Thymus (tissue), 14 donors: ENCODE data around the gene ZC2HC1C. TPM values are rescaled to one million over a fixed set of nuclear protein-coding genes. Genes with fewer than 3 reads are reported as not detected.

Source experiments
- DNase-seq, 9 donors: peaks; one replicate each; pipeline ENCODE4 v3.0.0-alpha.2; 2013; ENCODE audit warnings: low spot score in 9 of 9, low read depth in 6 of 9, missing footprints in 1 of 9
- H3K27ac ChIP-seq, 2 donors: one replicate each; pipeline ENCODE4 v1.5.1; 2013; ENCODE audit warnings: control low read depth in 1 of 2, low read depth in 1 of 2, low read length in 1 of 2, mild to moderate bottlenecking in 1 of 2, moderate library complexity in 1 of 2
- H3K27me3 ChIP-seq, 2 donors: one replicate each; pipeline ENCODE4 v1.5.1; 2013; ENCODE audit warnings: low read length in 1 of 2; ENCODE audit not compliant: control insufficient read depth in 2 of 2, insufficient read depth in 1 of 2
- H3K36me3 ChIP-seq, 2 donors: one replicate each; pipeline ENCODE4 v1.5.1; 2013; ENCODE audit warnings: low read length in 1 of 2, mild to moderate bottlenecking in 1 of 2, moderate library complexity in 1 of 2; ENCODE audit not compliant: control insufficient read depth in 2 of 2, insufficient read depth in 2 of 2
- H3K4me1 ChIP-seq, 2 donors: one replicate each; pipeline ENCODE4 v1.5.1; 2013; ENCODE audit warnings: low read length in 2 of 2; ENCODE audit not compliant: control insufficient read depth in 2 of 2, insufficient read depth in 2 of 2
- H3K4me3 ChIP-seq, 2 donors: one replicate each; pipeline ENCODE4 v1.5.1; 2013; ENCODE audit warnings: low read length in 2 of 2, control low read depth in 1 of 2, mild to moderate bottlenecking in 1 of 2
- H3K9me3 ChIP-seq, 2 donors: one replicate each; pipeline ENCODE4 v1.5.1; 2013; ENCODE audit warnings: low read length in 1 of 2, mild to moderate bottlenecking in 1 of 2; ENCODE audit not compliant: control insufficient read depth in 2 of 2, insufficient read depth in 1 of 2
- WGBS: extraction: QIAGEN DNeasy Blood & Tissue Kit; methylation state at CpG from one replicate; pipeline ENCODE4 v1.1.7; 2013; 5-methylcytosine and 5-hydroxymethylcytosine counted together
- long read RNA-seq, 10 donors: transcript quantifications; one replicate each; lab custom pipeline, GENCODE V29; 2026
- polyA plus RNA-seq: library from polyadenylated mRNA; stranded (reverse); fragments of 200-250 nt; gene quantifications from one replicate; pipeline ENCODE4 v1.2.3, GENCODE V29; 2013
- total RNA-seq: library from RNA; stranded (reverse); fragments of 120-200 nt; gene quantifications from one replicate; pipeline ENCODE4 v1.2.4, GENCODE V29; 2013
- donor health status: healthy.

The ZC2HC1C gene, protein sequence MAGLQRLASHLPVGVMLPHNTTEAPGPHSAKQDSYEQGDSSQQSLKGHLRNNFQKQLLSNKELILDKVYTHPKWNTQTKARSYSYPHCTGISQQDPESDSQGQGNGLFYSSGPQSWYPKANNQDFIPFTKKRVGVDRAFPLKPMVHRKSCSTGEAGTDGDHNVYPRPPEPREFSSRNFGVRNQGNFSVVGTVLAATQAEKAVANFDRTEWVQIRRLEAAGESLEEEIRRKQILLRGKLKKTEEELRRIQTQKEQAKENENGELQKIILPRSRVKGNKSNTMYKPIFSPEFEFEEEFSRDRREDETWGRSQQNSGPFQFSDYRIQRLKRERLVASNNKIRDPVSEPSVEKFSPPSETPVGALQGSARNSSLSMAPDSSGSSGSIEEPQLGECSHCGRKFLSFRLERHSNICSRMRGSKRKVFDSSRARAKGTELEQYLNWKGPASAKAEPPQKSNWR
- total RNA-seq, result 1.7 TPM
- polyA plus RNA-seq, result 7.2 TPM
- long read RNA-seq, donor 1, result 0 reads
- long read RNA-seq, donor 2, result 0 reads
- long read RNA-seq, donor 3, result 0 reads
- long read RNA-seq, donor 4, result 0 reads
- long read RNA-seq, donor 5, partial matches to known transcripts, result 7 of 8 reads
- long read RNA-seq, donor 5, other reads (novel, unspliced or antisense), result 0 of 8 reads
- long read RNA-seq, donor 6, result 0 reads
- long read RNA-seq, donor 7, partial matches to known transcripts, result 7 of 7 reads
- long read RNA-seq, donor 7, other reads (novel, unspliced or antisense), result 0 of 7 reads
- long read RNA-seq, donor 8, result 0 reads
- long read RNA-seq, donor 9, result 0 reads
- long read RNA-seq, donor 10, result 0 reads

DNA sequence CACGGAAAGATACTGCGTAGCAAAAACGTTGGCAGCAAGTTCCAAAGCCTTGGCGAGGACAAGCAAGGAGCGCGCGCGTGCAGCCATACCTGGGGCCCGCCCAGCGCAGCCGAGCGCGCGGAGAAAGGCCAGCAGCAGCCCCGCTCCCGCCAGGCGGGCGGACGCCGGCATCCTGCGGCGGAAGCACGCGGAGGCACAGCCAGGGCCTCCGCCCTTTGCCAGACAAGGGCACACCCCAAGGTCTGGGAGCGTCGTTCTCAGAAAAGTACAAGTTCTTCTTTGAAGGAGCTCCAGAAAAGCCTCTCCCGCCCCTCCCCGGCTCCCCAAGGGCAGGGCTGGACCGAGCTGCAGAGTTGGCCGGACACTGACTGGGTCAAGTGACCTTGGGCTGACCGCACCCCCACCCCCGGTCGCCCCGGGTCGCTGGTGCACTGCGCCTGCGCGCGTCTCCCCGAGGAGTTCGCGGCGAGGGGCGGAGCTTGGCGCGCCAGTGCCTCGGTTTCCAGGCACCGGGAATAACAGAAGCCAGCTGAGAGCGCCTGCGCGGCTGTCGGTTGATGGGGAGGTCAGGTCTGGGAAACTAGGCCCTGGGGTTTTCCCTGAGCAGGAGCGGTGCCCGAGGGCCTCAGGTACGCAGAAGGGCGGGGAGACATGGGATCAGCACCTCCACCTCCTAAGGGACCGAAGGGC, at the start of gene ZC2HC1C:
TSS of gene ZC2HC1C (plus strand) at position 521 of the 690 bp plus-strand sequence. CDS start 933 bp downstream, outside the sequence.
- H3K27ac ChIP-seq, result peak within 1 kb of the TSS; percentile 48 to 76
- H3K27me3 ChIP-seq, result peaks cover 0 to 6% of the 10 kb centered on the region in 2 donors
- H3K9me3 ChIP-seq, result no peaks in the 10 kb centered on the region
- peak within 1 kb of the TSS; percentile 48 to 65 for H3K4me3 ChIP-seq
- 7% methylated on average over 58 of the region's 58 CpGs for WGBS
- H3K36me3 ChIP-seq, result no peaks in the 10 kb centered on the region
- H3K4me1 ChIP-seq, result peaks cover under 1 to 26% of the 10 kb centered on the region in 2 donors
- DNase-seq, result peak in 6 of 9 donors; percentile 24 to 64 (median 44)

DNA sequence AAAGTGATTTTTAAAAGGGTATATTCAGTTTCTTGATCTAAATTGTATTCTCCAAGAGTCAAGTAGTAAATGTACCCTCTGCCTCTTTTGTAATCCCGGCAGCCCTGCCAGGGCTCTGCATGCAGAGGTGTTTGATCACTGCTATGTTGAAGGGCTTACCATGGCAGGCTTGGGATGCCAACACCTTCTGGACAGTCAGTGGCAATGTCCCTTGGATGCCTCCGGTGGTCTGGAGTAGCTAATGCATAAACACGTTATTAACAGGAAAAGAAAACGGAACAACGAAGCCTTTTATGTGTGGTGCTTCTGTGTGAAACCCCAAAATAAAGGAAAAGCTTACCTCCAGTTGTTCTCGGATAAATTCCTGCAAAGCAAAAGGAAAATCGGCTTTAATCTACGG, 46.8 kb upstream of the ZC2HC1C start:
- Histone ChIP-seq H3K36me3 (peaks cover 3 to 51% of the 10 kb centered on the region in 2 donors), H3K4me1 (no peaks in the 10 kb centered on the region), H3K27me3 (no peaks in the 10 kb centered on the region), H3K4me3 (no peak overlapping the region), H3K27ac (no peak overlapping the region), H3K9me3 (no peaks in the 10 kb centered on the region)
- WGBS, result 95% methylated on average over 8 of the region's 8 CpGs
- no peak for DNase-seq

DNA sequence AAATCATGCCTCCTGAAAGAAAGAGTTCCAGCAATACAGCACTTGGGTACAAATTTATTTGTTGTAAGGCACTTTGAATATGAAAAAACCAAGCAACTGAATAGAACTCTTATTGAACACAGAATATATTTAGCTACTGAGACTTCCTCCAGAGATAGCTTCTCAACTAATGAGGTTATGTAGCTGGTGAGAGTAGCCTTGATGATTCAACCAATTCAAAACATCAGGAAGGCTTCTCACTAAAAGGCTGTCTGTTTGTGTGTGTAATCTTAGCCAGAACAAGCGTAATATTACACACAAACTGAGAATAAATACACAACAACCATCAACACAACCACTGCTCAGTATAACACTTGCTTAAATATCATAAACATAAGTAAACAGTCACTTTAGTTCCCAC, 46.3 kb upstream of the ZC2HC1C start:
- no peaks in the 10 kb centered on the region for H3K4me1 ChIP-seq
- no peak overlapping the region for H3K27ac ChIP-seq
- 97% methylated on average over 1 of the region's 1 CpG for WGBS
- H3K27me3 ChIP-seq, result no peaks in the 10 kb centered on the region
- H3K9me3 ChIP-seq, result no peaks in the 10 kb centered on the region
- peaks cover 3 to 49% of the 10 kb centered on the region in 2 donors for H3K36me3 ChIP-seq
- DNase-seq, result no peak
- no peak overlapping the region for H3K4me3 ChIP-seq

DNA sequence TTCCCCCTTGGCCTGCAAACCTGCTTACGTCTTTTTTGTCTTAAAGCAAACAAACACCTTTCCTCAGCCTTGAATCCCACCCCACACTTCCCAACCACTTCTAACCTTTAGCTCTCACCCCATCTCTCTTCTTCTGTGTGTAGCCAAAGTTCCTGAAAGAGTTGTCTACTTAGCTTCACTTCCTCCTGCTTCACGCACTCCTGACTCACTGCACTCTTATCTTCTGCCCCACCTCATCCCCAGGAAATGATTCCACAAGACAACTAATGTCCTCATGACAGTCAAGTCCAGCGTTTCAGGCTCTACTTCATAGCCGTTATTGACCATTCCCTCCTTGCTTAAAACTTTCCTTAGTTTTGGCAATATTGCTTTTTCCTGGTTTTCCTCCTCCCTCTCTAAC, 44.4 kb upstream of the ZC2HC1C start:
- Histone ChIP-seq H3K9me3 (no peaks in the 10 kb centered on the region), H3K4me3 (no peak overlapping the region), H3K36me3 (peaks cover 0 to 46% of the 10 kb centered on the region in 2 donors), H3K27ac (no peak overlapping the region), H3K27me3 (no peaks in the 10 kb centered on the region), H3K4me1 (no peaks in the 10 kb centered on the region)
- no peak for DNase-seq
- WGBS, result 80% methylated on average over 4 of the region's 4 CpGs

DNA sequence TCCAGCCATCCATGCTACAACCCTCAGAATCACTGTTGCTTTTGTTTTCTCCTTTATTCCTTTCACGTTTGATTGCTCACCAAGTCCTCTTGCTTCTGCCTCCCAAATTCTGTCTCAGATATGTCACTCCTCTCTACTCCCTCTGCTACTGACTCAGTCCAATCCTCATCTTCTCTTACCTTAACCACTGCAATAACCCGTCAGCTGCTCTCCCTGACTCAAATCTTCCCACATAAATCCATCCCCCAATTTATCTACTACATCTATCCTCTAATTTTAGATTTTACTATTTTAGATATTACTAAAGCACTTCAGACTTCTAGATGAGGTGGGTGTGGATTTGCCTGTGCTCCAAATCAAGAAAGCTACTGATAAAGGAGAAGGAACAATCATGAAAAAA, 43.6 kb upstream of the ZC2HC1C start:
- Histone ChIP-seq H3K4me3 (no peak overlapping the region), H3K9me3 (no peaks in the 10 kb centered on the region), H3K27ac (no peak overlapping the region), H3K4me1 (no peaks in the 10 kb centered on the region), H3K36me3 (peaks cover 0 to 41% of the 10 kb centered on the region in 2 donors), H3K27me3 (no peaks in the 10 kb centered on the region)
- over 99% methylated on average over 2 of the region's 2 CpGs for WGBS
- DNase-seq, result no peak

DNA sequence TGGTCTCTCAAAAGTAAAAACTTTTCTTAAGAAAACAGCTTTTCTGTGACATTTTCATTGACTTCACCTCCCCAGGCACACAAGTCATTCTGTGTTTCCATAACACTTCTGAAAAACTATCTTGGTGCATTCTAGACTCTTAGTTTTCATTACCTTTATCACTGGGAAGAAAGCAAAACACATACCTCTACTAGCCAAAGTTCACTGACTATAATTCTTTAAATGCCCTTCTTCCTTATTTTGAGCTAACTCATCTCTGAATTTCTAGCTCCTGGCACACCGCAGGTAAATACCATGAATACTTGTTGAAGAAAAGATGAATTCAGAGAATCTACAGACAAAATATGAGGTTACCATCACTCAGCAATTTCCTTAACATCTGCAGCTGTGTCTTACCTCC, 39.3 kb upstream of the ZC2HC1C start:
- H3K36me3 ChIP-seq, result peaks cover 3 to 31% of the 10 kb centered on the region in 2 donors
- 0% methylated on average over 1 of the region's 1 CpG for WGBS
- H3K4me3 ChIP-seq, result no peak overlapping the region
- no peaks in the 10 kb centered on the region for H3K4me1 ChIP-seq
- no peak for DNase-seq
- H3K27ac ChIP-seq, result no peak overlapping the region
- no peaks in the 10 kb centered on the region for H3K27me3 ChIP-seq
- no peaks in the 10 kb centered on the region for H3K9me3 ChIP-seq

DNA sequence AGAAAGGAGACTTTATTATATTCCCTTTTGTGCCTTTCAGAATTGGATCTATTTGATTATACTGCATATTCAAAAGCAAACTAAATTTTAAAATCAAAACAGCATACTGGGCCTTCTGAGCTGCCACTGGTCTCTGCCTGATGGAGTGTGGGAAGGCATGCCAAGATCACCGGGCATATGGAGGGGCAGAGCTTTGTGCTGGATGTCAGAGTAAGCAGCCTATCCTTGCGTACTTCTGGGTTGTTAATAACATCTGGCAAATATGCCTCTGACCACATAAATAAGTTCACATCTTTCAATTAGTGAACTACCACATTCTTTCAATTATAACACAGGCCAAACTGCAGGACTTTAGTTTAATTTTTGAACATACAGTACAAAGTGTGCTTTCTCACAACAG, 36.5 kb upstream of the ZC2HC1C start:
- H3K36me3 ChIP-seq, result peaks cover 3 to 30% of the 10 kb centered on the region in 2 donors
- no peaks in the 10 kb centered on the region for H3K4me1 ChIP-seq
- H3K27me3 ChIP-seq, result no peaks in the 10 kb centered on the region
- DNase-seq, result no peak
- no peak overlapping the region for H3K27ac ChIP-seq
- 98% methylated on average over 2 of the region's 2 CpGs for WGBS
- H3K4me3 ChIP-seq, result no peak overlapping the region
- no peaks in the 10 kb centered on the region for H3K9me3 ChIP-seq

DNA sequence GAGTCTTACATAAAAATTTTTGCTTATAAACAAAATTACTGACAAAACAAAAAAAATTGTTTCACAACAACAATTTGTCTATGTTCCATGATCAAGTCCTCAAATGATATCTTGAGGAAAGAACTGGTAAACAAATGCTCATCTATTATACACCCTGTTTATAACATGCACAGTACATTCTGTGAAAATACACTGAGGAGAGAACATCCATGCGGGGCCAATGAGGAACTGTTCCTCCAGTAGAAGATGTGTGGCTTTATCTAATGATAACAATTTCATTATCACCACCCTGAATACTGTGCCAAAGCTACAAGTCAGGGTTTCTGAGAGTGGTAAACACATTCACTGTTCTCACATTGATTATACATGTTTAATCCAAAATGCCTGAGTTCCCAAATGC, 28.9 kb upstream of the ZC2HC1C start:
- no peak overlapping the region for H3K4me3 ChIP-seq
- no peaks in the 10 kb centered on the region for H3K27me3 ChIP-seq
- H3K27ac ChIP-seq, result no peak overlapping the region
- no peaks in the 10 kb centered on the region for H3K9me3 ChIP-seq
- H3K36me3 ChIP-seq, result peaks cover 0 to 14% of the 10 kb centered on the region in 2 donors
- 98% methylated on average over 1 of the region's 1 CpG for WGBS
- DNase-seq, result no peak
- no peaks in the 10 kb centered on the region for H3K4me1 ChIP-seq
